Fibroblast of lung (primary cell): ENCODE results near the gene ATAD5. TPM values are rescaled to one million over a fixed set of nuclear protein-coding genes. Genes with fewer than 3 reads are reported as not detected.

ENCODE experiments used
- DNase-seq, 2 donors: peaks; one replicate each; pipeline versions ENCODE4 v3.0.0 to v3.0.0-alpha.2; 2010; ENCODE audit warnings: low read depth in 2 of 2
- H2AFZ ChIP-seq: 2 replicates; pipeline ENCODE4 v1.5.1; 2012; ENCODE audit warnings: low read length, control low read depth, inconsistent platforms
- H3K27ac ChIP-seq: 2 replicates; pipeline ENCODE4 v1.5.1; 2011; ENCODE audit warnings: low read length, control low read depth; ENCODE audit not compliant: insufficient read depth
- H3K27me3 ChIP-seq: 2 replicates; pipeline ENCODE4 v1.5.1; 2011; ENCODE audit warnings: mild to moderate bottlenecking, low read length; ENCODE audit not compliant: control insufficient read depth, insufficient read depth
- H3K36me3 ChIP-seq: 2 replicates; pipeline ENCODE4 v1.5.1; 2011; ENCODE audit warnings: low read length; ENCODE audit not compliant: control insufficient read depth, insufficient read depth
- H3K4me1 ChIP-seq: 2 replicates; pipeline ENCODE4 v1.5.1; 2011; ENCODE audit warnings: low read length; ENCODE audit not compliant: control insufficient read depth, insufficient read depth; ENCODE audit errors: extremely low read depth
- H3K4me2 ChIP-seq: 2 replicates; pipeline ENCODE4 v1.5.1; 2011; ENCODE audit warnings: low read length, control low read depth; ENCODE audit not compliant: insufficient read depth; ENCODE audit errors: extremely low read depth
- H3K4me3 ChIP-seq, 4 experiments: fragments of 200-600 bp in 1 of 4; sonication (generic) in 1 of 4; replicated peaks in 1 of 4; 2 replicates each; pipeline ENCODE4 v1.5.1; 2011 to 2016; ENCODE audit warnings: low read length in 4 of 4, low read depth in 3 of 4, mild to moderate bottlenecking in 3 of 4, control low read depth in 2 of 4, inconsistent platforms in 1 of 4, mixed read lengths in 1 of 4; ENCODE audit not compliant: insufficient read depth in 1 of 4; ENCODE audit errors: control extremely low read depth in 1 of 4
- H3K79me2 ChIP-seq: 2 replicates; pipeline ENCODE4 v1.5.1; 2012; ENCODE audit warnings: mild to moderate bottlenecking, low read length, inconsistent platforms; ENCODE audit not compliant: control insufficient read depth, insufficient read depth
- H3K9ac ChIP-seq: 2 replicates; pipeline ENCODE4 v1.5.1; 2011; ENCODE audit warnings: mild to moderate bottlenecking, low read length, control low read depth; ENCODE audit not compliant: insufficient read depth
- H3K9me3 ChIP-seq: 2 replicates; pipeline ENCODE4 v1.5.1; 2012; ENCODE audit warnings: low read depth, low read length; ENCODE audit not compliant: control insufficient read depth, insufficient read depth
- H4K20me1 ChIP-seq: 2 replicates; pipeline ENCODE4 v1.5.1; 2011; ENCODE audit warnings: low read length; ENCODE audit not compliant: control insufficient read depth, insufficient read depth; ENCODE audit errors: extremely low read depth
- CTCF ChIP-seq, 2 donors: IDR thresholded peaks in 1 of 2; conservative IDR thresholded peaks in 1 of 2; 1 replicate in 1 of 2; 2 replicates in 1 of 2; pipeline ENCODE4 v1.5.1; 2011 to 2012; ENCODE audit warnings: low read length in 2 of 2, control low read depth in 1 of 2, inconsistent platforms in 1 of 2, low read depth in 1 of 2, mild to moderate bottlenecking in 1 of 2
- EZH2 ChIP-seq: IDR thresholded peaks from 2 replicates; pipeline ENCODE4 v1.5.1; 2012; ENCODE audit warnings: low read length, control low read depth, mild to moderate bottlenecking; ENCODE audit errors: missing control alignments
- polyA plus RNA-seq, 2 donors: library from polyadenylated mRNA; depleted of rRNA in 1 of 2; stranded (reverse) in 1 of 2; unstranded in 1 of 2; fragments of >200 nt; gene quantifications; 2 replicates each; pipeline ENCODE4 v1.2.1, GENCODE V29; 2011 to 2012; ENCODE audit warnings: missing spikeins in 1 of 2
- total RNA-seq: library from RNA; depleted of rRNA; stranded (reverse); fragments of >200 nt; gene quantifications from 2 replicates; pipeline ENCODE4 v1.2.1, GENCODE V29; 2014

Gene ATAD5
- total and polyA plus RNA-seq, 2 donors (not counting 1 experiment from before 2014, with no cell fraction given): 0.83 to 1.6 TPM

- peak overlapping the region; percentile 98 for H3K4me2 ChIP-seq
- TF ChIP-seq CTCF (conservative IDR thresholded peaks at IDR 0.05 in 1 of 2, IDR thresholded peaks at IDR 0.05 in 1 of 2; ENCODE audit: low read depth in 1 of 2, low read length in 2 of 2) (no peak), EZH2 (no peak)
- peak overlapping the region; percentile 78 to 96 (median 80) for H3K4me3 ChIP-seq
- H2AFZ ChIP-seq: peak overlapping the region; percentile 82
- peak overlapping the region; percentile 89 for H3K9ac ChIP-seq
- H3K36me3 ChIP-seq: no peaks in the 10 kb centered on the region
- no peaks in the 10 kb centered on the region for H4K20me1 ChIP-seq
- no peaks in the 10 kb centered on the region for H3K9me3 ChIP-seq
- peak overlapping the region; percentile 90 for H3K27ac ChIP-seq
- H3K27me3 ChIP-seq: no peaks in the 10 kb centered on the region
- peaks cover 22% of the 10 kb centered on the region for H3K79me2 ChIP-seq
- DNase-seq: no peak
- H3K4me1 ChIP-seq: peaks cover 4% of the 10 kb centered on the region
Measured at GRCh38 chr17:30832438-30833124, 815 bp downstream of the ATAD5 start.

DNA sequence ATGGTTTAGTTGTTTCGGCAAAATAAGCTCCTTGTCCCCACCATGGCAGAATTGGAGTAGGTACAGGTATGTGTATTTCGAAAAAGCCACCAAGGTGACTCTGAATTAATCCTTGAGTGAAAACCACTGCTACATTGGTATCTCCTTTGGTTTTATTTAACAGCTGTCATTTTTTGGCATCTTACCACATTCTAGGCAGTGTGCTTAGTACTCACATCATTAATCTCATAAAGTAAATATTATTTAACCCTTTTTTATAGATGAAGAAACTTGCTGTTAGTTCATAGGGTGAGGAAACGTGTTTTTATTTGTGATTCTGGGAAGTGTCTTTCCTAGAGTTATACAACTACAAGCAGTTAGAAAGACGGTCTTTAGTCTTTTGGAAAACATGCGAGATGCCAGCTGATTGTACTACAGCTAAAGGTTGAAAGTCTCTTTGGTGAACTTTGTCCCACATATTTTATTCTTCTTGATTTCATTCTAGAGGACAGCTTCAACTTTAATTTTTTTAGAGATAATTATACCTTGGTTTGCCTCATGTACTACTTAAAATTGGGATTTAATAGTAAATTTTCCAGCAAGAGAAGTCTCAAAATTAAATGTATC is 6.5 kb downstream of the ATAD5 start:
- no peak overlapping the region for H3K4me2 ChIP-seq
- H3K9me3 ChIP-seq: no peaks in the 10 kb centered on the region
- no peak overlapping the region for H3K27ac ChIP-seq
- H3K27me3 ChIP-seq: no peaks in the 10 kb centered on the region
- peak in 1 of 2 donors; percentile 58 for DNase-seq
- TF ChIP-seq EZH2 (no peak), CTCF (conservative IDR thresholded peaks at IDR 0.05 in 1 of 2, IDR thresholded peaks at IDR 0.05 in 1 of 2; ENCODE audit: low read depth in 1 of 2, low read length in 2 of 2) (no peak)
- H3K4me3 ChIP-seq: no peak overlapping the region
- H3K9ac ChIP-seq: no peak overlapping the region
- peaks cover 7% of the 10 kb centered on the region for H3K79me2 ChIP-seq
- no peaks in the 10 kb centered on the region for H4K20me1 ChIP-seq
- no peaks in the 10 kb centered on the region for H3K4me1 ChIP-seq
- peaks cover 1% of the 10 kb centered on the region for H3K36me3 ChIP-seq
- H2AFZ ChIP-seq: no peak overlapping the region

DNA sequence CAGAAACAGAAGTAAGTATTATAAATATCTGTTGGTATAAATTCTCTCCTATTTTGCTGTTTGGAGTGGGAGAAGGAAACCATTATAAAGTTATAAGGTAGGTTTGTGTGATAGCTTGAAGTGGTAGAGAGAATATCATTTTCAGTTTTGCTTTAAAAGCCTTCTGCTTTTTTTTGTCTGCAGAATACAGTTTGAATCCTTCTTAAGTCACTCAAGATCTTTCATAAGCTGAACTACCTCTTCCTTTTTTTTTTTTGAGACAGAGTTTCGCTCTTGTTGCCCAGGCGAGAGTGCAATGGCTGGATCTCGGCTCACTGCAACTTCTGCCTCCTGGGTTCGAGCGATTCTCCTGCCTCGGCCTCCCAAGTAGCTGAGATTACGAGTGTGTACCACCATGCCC is 9.0 kb downstream of the ATAD5 start:
- Histone ChIP-seq H3K9ac (no peak overlapping the region), H3K4me2 (no peak overlapping the region), H3K27ac (no peak overlapping the region), H3K36me3 (peaks cover 1% of the 10 kb centered on the region), H3K27me3 (no peaks in the 10 kb centered on the region), H3K79me2 (no peaks in the 10 kb centered on the region), H4K20me1 (no peaks in the 10 kb centered on the region), H3K4me3 (no peak overlapping the region), H2AFZ (no peak overlapping the region), H3K4me1 (no peaks in the 10 kb centered on the region), H3K9me3 (no peaks in the 10 kb centered on the region)
- DNase-seq: no peak
- TF ChIP-seq EZH2: no peak
